Activated CD4-positive, alpha-beta memory T cell treated with anti-CD3 and anti-CD28 coated beads, Interleukin-2, amount 10 ng/mL, durations not matched to agents 7 days and 5 days (primary cell): ENCODE results near the gene GALE. TPM values are rescaled to one million over a fixed set of nuclear protein-coding genes. Genes with fewer than 3 reads are reported as not detected.
A peak's percentile ranks its signal among the peaks of the same experiment; 100 is the strongest.

Source experiments
- CTCF ChIA-PET: fragments of 350-600 bp; sonication (Branson Sonifier 250); formaldehyde crosslinking; loops from one replicate; lab custom pipeline; 2021; ENCODE audit warnings: antibody characterized with exemption, inconsistent platforms; lab: Charles Lee
- POLR2A ChIA-PET: fragments of 350-600 bp; sonication (Branson Sonifier 250); formaldehyde crosslinking; loops from one replicate; lab custom pipeline; 2021; ENCODE audit warnings: antibody characterized with exemption; lab: Charles Lee
- DNase-seq: peaks from one replicate; pipeline ENCODE4 v3.0.0-alpha.2; 2020
- H3K27ac Mint-ChIP-seq: one replicate; pipeline ENCODE4 v1.8.0; 2021; ENCODE audit warnings: mild to moderate bottlenecking, mixed read lengths
- H3K27me3 Mint-ChIP-seq: one replicate; pipeline ENCODE4 v1.8.0; 2021; ENCODE audit warnings: mixed read lengths
- H3K36me3 Mint-ChIP-seq: one replicate; pipeline ENCODE4 v1.8.0; 2021; ENCODE audit warnings: low read depth, mixed read lengths
- H3K4me1 Mint-ChIP-seq: one replicate; pipeline ENCODE4 v1.8.0; 2021; ENCODE audit warnings: mixed read lengths
- H3K4me3 Mint-ChIP-seq: one replicate; pipeline ENCODE4 v1.8.0; 2021; ENCODE audit warnings: mild to moderate bottlenecking, mixed read lengths
- H3K9me3 Mint-ChIP-seq: one replicate; pipeline ENCODE4 v1.8.0; 2021; ENCODE audit warnings: mixed read lengths
- total RNA-seq, 2 experiments: library from RNA; stranded (reverse); gene quantifications; one replicate each; pipeline ENCODE4 v1.2.3, GENCODE V29; 2021

Gene GALE
- total RNA-seq, 2 experiments from 2014 or later = 33.5 to 37.6 TPM

GRCh38 chr1:23772049-23772853 is 28.3 kb downstream of the GALE start:
- POLR2A ChIA-PET = interaction anchor here (1.0 to 2.3 kb wide), 9 partner anchors 20 to 244 kb away, joined by 3 to 13 read pairs (median 4); partner anchors contain the start of genes ELOA, GALE, HMGCL and RPL11
- Mint-ChIP-seq H3K36me3 (no peaks in the 10 kb centered on the region), H3K27ac (no peak overlapping the region), H3K27me3 (no peaks in the 10 kb centered on the region), H3K4me1 (peaks cover 37% of the 10 kb centered on the region), H3K4me3 (no peak overlapping the region), H3K9me3 (no peaks in the 10 kb centered on the region)
- CTCF ChIA-PET = interaction anchor here (0.6 to 3.4 kb wide), 34 partner anchors 8 to 427 kb away, joined by 3 to 34 read pairs (median 5); partner anchors contain the start of genes CNR2, GALE and HMGCL
- peak; percentile 88 for DNase-seq

GRCh38 chr1:23768733-23769132 is 31.8 kb downstream of the GALE start:
- no peak overlapping the region for H3K27ac Mint-ChIP-seq
- H3K36me3 Mint-ChIP-seq = peaks cover 10% of the 10 kb centered on the region
- H3K4me3 Mint-ChIP-seq = no peak overlapping the region
- ChIA-PET POLR2A (no interaction called here), CTCF (interaction anchor here (0.7 to 1.6 kb wide), 2 partner anchors 13 to 599 kb away, joined by 3 to 4 read pairs; no protein-coding TSS in a partner anchor)
- H3K9me3 Mint-ChIP-seq = no peaks in the 10 kb centered on the region
- DNase-seq = no peak
- no peaks in the 10 kb centered on the region for H3K27me3 Mint-ChIP-seq
- H3K4me1 Mint-ChIP-seq = peaks cover 8% of the 10 kb centered on the region

- CTCF ChIA-PET = interaction anchor here (1.4 kb wide), 1 partner anchor 9 kb away, joined by 7 read pairs; no protein-coding TSS in a partner anchor
- Mint-ChIP-seq H3K27me3 (no peaks in the 10 kb centered on the region), H3K9me3 (no peaks in the 10 kb centered on the region), H3K27ac (no peak overlapping the region), H3K4me3 (no peak overlapping the region), H3K36me3 (peaks cover 38% of the 10 kb centered on the region), H3K4me1 (no peaks in the 10 kb centered on the region)
- POLR2A ChIA-PET = no interaction called here
- no peak for DNase-seq
Measured at GRCh38 chr1:23763041-23763577, 37.4 kb downstream of the GALE start.

- no peak overlapping the region for H3K27ac Mint-ChIP-seq
- POLR2A ChIA-PET = interaction anchor here (0.7 kb wide), 1 partner anchor 12 kb away, joined by 3 read pairs; no protein-coding TSS in a partner anchor
Measured at GRCh38 chr1:23759277-23759676, 41.3 kb downstream of the GALE start.

GRCh38 chr1:23757812-23758211 is 42.7 kb downstream of the GALE start:
- no peaks in the 10 kb centered on the region for H3K27me3 Mint-ChIP-seq
- CTCF ChIA-PET = interaction anchor here (0.9 to 1.6 kb wide), 3 partner anchors 10 to 13 kb away, joined by 3 to 7 read pairs (median 4); no protein-coding TSS in a partner anchor
- H3K27ac Mint-ChIP-seq = no peak overlapping the region
- DNase-seq = no peak
- H3K36me3 Mint-ChIP-seq = peaks cover 63% of the 10 kb centered on the region
- POLR2A ChIA-PET = no interaction called here
- no peak overlapping the region for H3K4me3 Mint-ChIP-seq
- no peaks in the 10 kb centered on the region for H3K9me3 Mint-ChIP-seq
- no peaks in the 10 kb centered on the region for H3K4me1 Mint-ChIP-seq

More at GRCh38 chr1:23759277-23759676, 41.3 kb downstream of the GALE start:
- no peak overlapping the region for H3K4me3 Mint-ChIP-seq
- CTCF ChIA-PET = no interaction called here
- no peaks in the 10 kb centered on the region for H3K4me1 Mint-ChIP-seq
- no peaks in the 10 kb centered on the region for H3K27me3 Mint-ChIP-seq
- DNase-seq = no peak
- no peaks in the 10 kb centered on the region for H3K9me3 Mint-ChIP-seq
- H3K36me3 Mint-ChIP-seq = peaks cover 53% of the 10 kb centered on the region

GRCh38 chr1:23756676-23757075 is 43.9 kb downstream of the GALE start:
- H3K9me3 Mint-ChIP-seq = no peaks in the 10 kb centered on the region

GRCh38 chr1:23752909-23753308 is 47.6 kb downstream of the GALE start:
- POLR2A ChIA-PET = no interaction called here
- no peak overlapping the region for H3K4me3 Mint-ChIP-seq
- H3K4me1 Mint-ChIP-seq = peaks cover 14% of the 10 kb centered on the region
- H3K36me3 Mint-ChIP-seq = peaks cover 63% of the 10 kb centered on the region
- H3K9me3 Mint-ChIP-seq = no peaks in the 10 kb centered on the region
- CTCF ChIA-PET = interaction anchor here (4.2 kb wide), 1 partner anchor 18 kb away, joined by 21 read pairs; no protein-coding TSS in a partner anchor
- H3K27me3 Mint-ChIP-seq = no peaks in the 10 kb centered on the region
- no peak for DNase-seq
- no peak overlapping the region for H3K27ac Mint-ChIP-seq

More at GRCh38 chr1:23756676-23757075, 43.9 kb downstream of the GALE start:
- Mint-ChIP-seq H3K4me1 (no peaks in the 10 kb centered on the region), H3K4me3 (no peak overlapping the region), H3K36me3 (peaks cover 69% of the 10 kb centered on the region), H3K27me3 (no peaks in the 10 kb centered on the region), H3K27ac (no peak overlapping the region)
- ChIA-PET POLR2A (no interaction called here), CTCF (interaction anchor here (1.3 kb wide), 1 partner anchor 10 kb away, joined by 4 read pairs; no protein-coding TSS in a partner anchor)
- no peak for DNase-seq

GRCh38 chr1:23751815-23752200 is 48.7 kb downstream of the GALE start:
- no peaks in the 10 kb centered on the region for H3K9me3 Mint-ChIP-seq
- H3K4me1 Mint-ChIP-seq = peaks cover 25% of the 10 kb centered on the region
- H3K27ac Mint-ChIP-seq = no peak overlapping the region
- no peak for DNase-seq
- no peaks in the 10 kb centered on the region for H3K27me3 Mint-ChIP-seq
- H3K4me3 Mint-ChIP-seq = no peak overlapping the region
- POLR2A ChIA-PET = no interaction called here
- H3K36me3 Mint-ChIP-seq = peaks cover 65% of the 10 kb centered on the region
- CTCF ChIA-PET = interaction anchor here (0.6 to 4.2 kb wide), 3 partner anchors 19 to 92 kb away, joined by 5 to 21 read pairs (median 5); partner anchors contain the start of gene RPL11

- Mint-ChIP-seq H3K9me3 (no peaks in the 10 kb centered on the region), H3K4me3 (no peak overlapping the region), H3K4me1 (peaks cover 28% of the 10 kb centered on the region), H3K27me3 (no peaks in the 10 kb centered on the region), H3K36me3 (peaks cover 64% of the 10 kb centered on the region), H3K27ac (no peak overlapping the region)
- ChIA-PET POLR2A (no interaction called here), CTCF (interaction anchor here (0.6 to 4.2 kb wide), 3 partner anchors 20 to 92 kb away, joined by 5 to 21 read pairs (median 5); partner anchors contain the start of gene RPL11)
- DNase-seq = peak; percentile 45
Measured at GRCh38 chr1:23751050-23751814, 49.3 kb downstream of the GALE start.

- ChIA-PET POLR2A (interaction anchor here (6.5 kb wide), 1 partner anchor 56 kb away, joined by 62 read pairs; the partner anchor contains the start of gene RPL11), CTCF (interaction anchor here (0.6 to 3.0 kb wide), 5 partner anchors 10 to 401 kb away, joined by 3 to 14 read pairs (median 3); partner anchors contain the start of gene RPL11)
- Mint-ChIP-seq H3K27me3 (no peaks in the 10 kb centered on the region), H3K27ac (no peak overlapping the region), H3K9me3 (no peaks in the 10 kb centered on the region), H3K4me1 (peaks cover 43% of the 10 kb centered on the region), H3K36me3 (peaks cover 45% of the 10 kb centered on the region), H3K4me3 (no peak overlapping the region)
- no peak for DNase-seq
Measured at GRCh38 chr1:23748016-23748415, 52.5 kb downstream of the GALE start.
